HEK293T (cell line): ENCODE data around the gene EPHB4.

Experiments used
- CTCF ChIA-PET: fragments of 350-600 bp; formaldehyde crosslinking; extraction: SDS; loops from one replicate; lab custom pipeline; 2021; ENCODE audit warnings: antibody characterized with exemption, inconsistent platforms; lab: Yijun Ruan, JAX
- POLR2A ChIA-PET: fragments of 350-600 bp; formaldehyde crosslinking; extraction: SDS; loops from one replicate; lab custom pipeline; 2020; ENCODE audit warnings: antibody characterized with exemption, inconsistent platforms; lab: Yijun Ruan, JAX
- DNase-seq: peaks from one replicate; pipeline ENCODE4 v3.0.0; 2012; ENCODE audit warnings: mixed read lengths; ENCODE audit errors: extremely low spot score
- ARNT ChIP-seq: fragments of 450-650 bp; IDR thresholded peaks from 2 replicates; pipeline ENCODE4 v1.6.1; 2017; ENCODE audit warnings: mild to moderate bottlenecking
- BHLHE40 ChIP-seq: fragments of 450-650 bp; IDR thresholded peaks from 2 replicates; pipeline ENCODE4 v1.6.1; 2016; ENCODE audit warnings: mild to moderate bottlenecking, moderate library complexity, borderline replicate concordance
- CTBP1 ChIP-seq: fragments of 450-650 bp; IDR thresholded peaks from 2 replicates; pipeline ENCODE4 v1.6.1; 2016; ENCODE audit warnings: borderline replicate concordance
- ELF4 ChIP-seq: fragments of 450-650 bp; IDR thresholded peaks from 2 replicates; pipeline ENCODE4 v1.6.1; 2017; ENCODE audit warnings: antibody characterized with exemption
- FOXA1 ChIP-seq: fragments of 450-650 bp; IDR thresholded peaks from 2 replicates; pipeline ENCODE4 v1.6.1; 2016; ENCODE audit warnings: mild to moderate bottlenecking
- FOXK2 ChIP-seq: fragments of 450-650 bp; IDR thresholded peaks from 2 replicates; pipeline ENCODE4 v1.6.1; 2016; ENCODE audit warnings: mild to moderate bottlenecking
- FOXM1 ChIP-seq: fragments of 450-650 bp; IDR thresholded peaks from 2 replicates; pipeline ENCODE4 v1.6.1; 2017; ENCODE audit warnings: mild to moderate bottlenecking, borderline replicate concordance
- HDGF ChIP-seq: fragments of 450-650 bp; IDR thresholded peaks from 2 replicates; pipeline ENCODE4 v1.6.1; 2017; ENCODE audit warnings: antibody characterized with exemption, borderline replicate concordance
- L3MBTL2 ChIP-seq: fragments of 450-650 bp; conservative IDR thresholded peaks from 2 replicates; pipeline ENCODE4 v1.6.1; 2016; ENCODE audit warnings: mild to moderate bottlenecking
- LEF1 ChIP-seq: fragments of 450-650 bp; IDR thresholded peaks from 2 replicates; pipeline ENCODE4 v1.6.1; 2017; ENCODE audit warnings: mild to moderate bottlenecking, borderline replicate concordance
- NFRKB ChIP-seq: fragments of 450-650 bp; IDR thresholded peaks from 2 replicates; pipeline ENCODE4 v1.6.1; 2016; ENCODE audit warnings: mild to moderate bottlenecking, moderate library complexity
- SP1 ChIP-seq: fragments of 450-650 bp; IDR thresholded peaks from 2 replicates; pipeline ENCODE4 v1.6.1; 2017
- SUZ12 ChIP-seq: fragments of 450-650 bp; IDR thresholded peaks from 2 replicates; pipeline ENCODE4 v1.6.1; 2016; ENCODE audit warnings: mild to moderate bottlenecking
- TARDBP ChIP-seq: fragments of 450-650 bp; IDR thresholded peaks from 2 replicates; pipeline ENCODE4 v1.6.1; 2016
- ZNF384 ChIP-seq: fragments of 450-650 bp; IDR thresholded peaks from 2 replicates; pipeline ENCODE4 v1.6.1; 2016
- TF ChIP-seq, protein P1 (sequence below): fragments of 450-650 bp; IDR thresholded peaks from 2 replicates; pipeline ENCODE4 v1.6.1; 2016

Gene EPHB4

DNA sequence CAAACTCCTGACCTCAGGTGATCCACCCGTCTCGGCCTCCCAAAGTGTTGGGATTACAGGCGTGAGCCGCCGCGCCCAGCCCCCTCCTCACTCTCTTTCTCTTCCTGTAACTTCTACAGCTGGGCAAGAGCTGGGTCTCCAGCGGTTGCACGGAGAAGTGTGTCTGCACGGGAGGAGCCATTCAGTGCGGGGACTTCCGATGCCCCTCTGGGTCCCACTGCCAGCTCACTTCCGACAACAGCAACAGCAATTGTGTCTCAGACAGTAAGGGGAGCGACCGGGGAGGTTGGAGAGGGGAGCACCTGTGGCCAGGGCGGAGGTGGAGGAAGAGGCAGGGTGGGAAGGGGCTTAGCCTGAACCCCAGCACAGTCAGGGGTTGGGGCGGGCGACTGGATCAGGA lies 41.4 kb downstream of the EPHB4 start:
- no peak for DNase-seq
- CTCF ChIA-PET = no interaction called here
- POLR2A ChIA-PET = no interaction called here
- TF ChIP-seq TARDBP = no peak
- no peak for TF ChIP-seq NFRKB
- TF ChIP-seq, protein P1, sequence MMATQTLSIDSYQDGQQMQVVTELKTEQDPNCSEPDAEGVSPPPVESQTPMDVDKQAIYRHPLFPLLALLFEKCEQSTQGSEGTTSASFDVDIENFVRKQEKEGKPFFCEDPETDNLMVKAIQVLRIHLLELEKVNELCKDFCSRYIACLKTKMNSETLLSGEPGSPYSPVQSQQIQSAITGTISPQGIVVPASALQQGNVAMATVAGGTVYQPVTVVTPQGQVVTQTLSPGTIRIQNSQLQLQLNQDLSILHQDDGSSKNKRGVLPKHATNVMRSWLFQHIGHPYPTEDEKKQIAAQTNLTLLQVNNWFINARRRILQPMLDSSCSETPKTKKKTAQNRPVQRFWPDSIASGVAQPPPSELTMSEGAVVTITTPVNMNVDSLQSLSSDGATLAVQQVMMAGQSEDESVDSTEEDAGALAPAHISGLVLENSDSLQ = no peak
- TF ChIP-seq SUZ12 = no peak
- no peak for TF ChIP-seq FOXM1
- TF ChIP-seq FOXA1 = no peak
- TF ChIP-seq BHLHE40 = no peak
- TF ChIP-seq LEF1 = no peak
- no peak for TF ChIP-seq ELF4
- TF ChIP-seq L3MBTL2 = no peak
- no peak for TF ChIP-seq FOXK2
- TF ChIP-seq CTBP1 = no peak
- TF ChIP-seq SP1 = no peak
- TF ChIP-seq ZNF384 = no peak
- no peak for TF ChIP-seq ARNT
- no peak for TF ChIP-seq HDGF

DNA sequence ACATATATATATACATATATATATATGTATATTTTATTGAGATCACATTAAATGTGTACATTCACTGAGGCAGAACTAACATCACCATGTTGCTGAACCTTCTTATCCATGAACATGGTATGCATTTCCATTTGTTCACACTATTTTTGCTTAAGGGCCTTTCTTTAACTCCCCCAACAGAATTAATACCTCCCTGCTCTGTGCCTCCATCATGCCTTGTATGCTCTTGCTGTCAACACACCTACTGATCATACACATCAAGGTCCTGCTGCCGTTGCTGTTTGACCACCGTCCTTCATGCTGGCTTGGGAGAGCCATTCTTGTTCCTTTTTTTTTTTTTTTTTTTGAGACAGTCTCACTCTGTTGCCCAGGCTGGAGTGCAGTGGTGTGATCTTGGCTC lies 43.5 kb downstream of the EPHB4 start:
- no peak for TF ChIP-seq ZNF384
- no peak for TF ChIP-seq FOXM1
- TF ChIP-seq NFRKB = no peak
- TF ChIP-seq SUZ12 = no peak
- TF ChIP-seq HDGF = no peak
- no peak for TF ChIP-seq FOXK2
- TF ChIP-seq TARDBP = no peak
- TF ChIP-seq CTBP1 = no peak
- POLR2A ChIA-PET = no interaction called here
- no peak for DNase-seq
- CTCF ChIA-PET = no interaction called here

DNA sequence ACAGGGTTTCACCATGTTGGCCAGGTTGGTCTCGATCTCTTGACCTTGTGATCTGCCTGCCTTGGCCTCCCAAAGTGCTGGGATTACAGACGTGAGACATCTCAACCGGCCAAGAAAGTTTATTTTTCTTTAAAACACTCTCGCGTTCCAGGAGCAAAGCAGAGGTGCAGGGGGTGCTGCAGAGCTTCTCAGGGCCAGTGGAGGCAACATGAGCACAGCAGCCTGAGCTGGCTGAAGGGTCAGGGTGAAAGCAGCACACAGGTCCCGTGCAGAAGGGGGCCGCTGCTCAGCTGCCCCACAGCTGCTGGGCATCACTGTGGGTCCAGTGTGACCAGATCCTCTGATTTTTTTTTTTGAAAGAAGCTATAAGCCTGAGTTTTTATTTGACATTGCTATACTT lies 46.1 kb downstream of the EPHB4 start:
- POLR2A ChIA-PET = no interaction called here
- DNase-seq = no peak

DNA sequence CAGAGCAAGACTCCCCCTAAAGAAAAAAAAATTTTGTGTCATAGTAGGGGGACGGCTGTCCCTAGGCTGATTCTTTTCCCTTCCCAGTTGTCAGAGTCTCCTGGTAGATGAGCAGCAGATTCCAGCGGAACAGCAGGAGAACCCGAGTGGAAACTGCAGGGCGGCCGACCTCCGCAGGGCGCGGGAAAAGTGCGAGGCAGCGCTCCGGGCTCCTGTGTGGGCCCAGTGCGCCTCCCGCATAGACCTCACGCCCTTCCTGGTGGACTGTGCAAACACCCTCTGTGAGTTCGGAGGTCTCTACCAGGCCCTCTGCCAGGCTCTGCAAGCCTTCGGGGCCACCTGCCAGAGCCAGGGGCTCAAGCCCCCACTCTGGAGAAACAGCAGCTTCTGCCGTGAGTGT lies 48.0 kb downstream of the EPHB4 start:
- ChIA-PET POLR2A (no interaction called here), CTCF (no interaction called here)
- TF ChIP-seq HDGF (no peak), ELF4 (no peak), BHLHE40 (no peak), FOXK2 (no peak)
- DNase-seq = no peak

More for the DNA sequence above, 46.1 kb downstream of the EPHB4 start:
- CTCF ChIA-PET = interaction anchor here (0.7 to 1.2 kb wide), 2 partner anchors 19 to 213 kb away, joined by 3 to 6 read pairs; no protein-coding TSS in a partner anchor
- TF ChIP-seq ARNT = no peak

GRCh38 chr7:100778061-100778621 lies 49.2 kb downstream of the EPHB4 start:
- TF ChIP-seq FOXK2 (no peak), ARNT (no peak), SUZ12 (no peak), LEF1 (no peak), TARDBP (no peak), FOXA1 (no peak), ELF4 (no peak), BHLHE40 (no peak), L3MBTL2 (no peak), SP1 (no peak)
- TF ChIP-seq, protein P1 = no peak
- ChIA-PET POLR2A (no interaction called here), CTCF (no interaction called here)
- DNase-seq = no peak

- CTCF ChIA-PET = interaction anchor here (0.6 kb wide), 2 partner anchors 41 to 51 kb away, joined by 3 to 4 read pairs; no protein-coding TSS in a partner anchor
- POLR2A ChIA-PET = interaction anchor here (0.7 kb wide), 1 partner anchor 101 kb away, joined by 3 read pairs; the partner anchor contains the start of gene SRRT
- TF ChIP-seq SUZ12 = no peak
- TF ChIP-seq L3MBTL2 = no peak
- no peak for TF ChIP-seq HDGF
- no peak for TF ChIP-seq CTBP1
- no peak for TF ChIP-seq TARDBP
- TF ChIP-seq NFRKB = no peak
- TF ChIP-seq, protein P1 = no peak
- no peak for TF ChIP-seq SP1
- no peak for TF ChIP-seq FOXK2
- TF ChIP-seq ZNF384 = no peak
- TF ChIP-seq FOXM1 = no peak
- no peak for TF ChIP-seq ELF4
- TF ChIP-seq LEF1 = no peak
- no peak for DNase-seq
Measured at GRCh38 chr7:100773491-100773890, 53.8 kb downstream of the EPHB4 start.

DNA sequence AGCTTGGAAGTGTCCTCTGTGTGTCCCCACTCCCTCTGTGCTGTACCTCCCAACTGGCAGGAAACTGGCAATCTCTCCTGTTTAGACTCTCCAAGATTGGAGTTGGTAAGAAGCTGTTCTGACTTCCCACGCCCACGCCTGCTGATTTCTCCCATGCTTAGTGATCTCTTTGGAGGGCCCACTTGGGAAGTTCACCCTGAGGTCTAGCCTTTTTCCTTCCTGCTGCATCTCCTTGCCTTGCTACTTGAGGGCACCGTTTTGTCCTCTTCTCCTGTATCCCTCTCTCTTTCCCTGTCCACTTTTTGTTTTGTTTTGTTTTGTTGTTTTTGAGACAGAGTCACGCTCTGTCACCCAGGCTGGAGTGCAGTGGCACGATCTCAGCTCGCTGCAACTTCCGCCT lies 58.5 kb downstream of the EPHB4 start:
- no peak for DNase-seq

More for the DNA sequence above, 58.5 kb downstream of the EPHB4 start:
- ChIA-PET CTCF (no interaction called here), POLR2A (no interaction called here)
- TF ChIP-seq HDGF (no peak), SUZ12 (no peak), CTBP1 (no peak), ELF4 (no peak)
